HG02840 (cell line): ENCODE data around the gene HNRNPLL.

Experiments used
- ATAC-seq: cut with Tn5 transposase; IDR thresholded peaks from one replicate; pipeline ENCODE4 v1.9.1; 2021; ENCODE audit warnings: mild to moderate bottlenecking, moderate library complexity, moderate number of reproducible peaks; ENCODE audit not compliant: unreplicated experiment, low FRiP score

Gene HNRNPLL

DNA sequence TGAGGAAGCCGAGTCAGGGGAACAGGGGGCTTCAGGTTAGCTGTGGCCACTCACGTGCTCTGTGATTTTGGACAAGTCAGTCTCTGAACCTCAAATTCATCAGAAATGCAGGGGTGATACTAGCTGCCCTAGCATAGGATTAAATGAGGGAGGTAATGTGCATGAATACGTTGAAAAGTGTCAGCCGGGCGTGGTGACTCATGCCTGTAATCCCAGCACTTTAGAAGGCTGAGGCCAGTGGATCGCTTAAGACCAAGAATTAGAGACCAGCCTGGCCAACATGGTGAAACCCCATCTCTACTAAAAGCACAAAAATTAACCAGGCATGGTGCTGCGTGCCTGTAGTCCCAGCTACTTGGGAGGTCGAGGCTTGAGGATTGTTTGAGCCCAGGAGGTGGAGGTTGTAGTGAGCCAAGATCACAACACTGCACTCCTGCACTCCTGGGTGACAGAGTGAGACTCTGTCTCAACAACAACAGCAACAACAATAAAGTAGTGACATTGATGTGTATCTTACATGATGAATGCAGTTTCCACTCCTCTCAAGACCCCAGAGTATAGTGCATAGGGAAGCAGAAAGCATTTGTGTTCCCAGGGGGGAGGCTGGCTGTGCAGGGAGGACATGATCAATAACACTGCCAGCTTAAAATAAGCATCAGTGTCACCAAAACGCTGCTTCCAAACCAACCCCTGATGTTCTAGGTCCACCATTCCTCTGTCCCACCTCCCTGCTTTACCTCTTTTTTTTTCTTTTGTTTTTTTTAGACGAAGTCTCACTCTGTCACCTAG lies 68.8 kb downstream of the HNRNPLL start:
- no peak for ATAC-seq

DNA sequence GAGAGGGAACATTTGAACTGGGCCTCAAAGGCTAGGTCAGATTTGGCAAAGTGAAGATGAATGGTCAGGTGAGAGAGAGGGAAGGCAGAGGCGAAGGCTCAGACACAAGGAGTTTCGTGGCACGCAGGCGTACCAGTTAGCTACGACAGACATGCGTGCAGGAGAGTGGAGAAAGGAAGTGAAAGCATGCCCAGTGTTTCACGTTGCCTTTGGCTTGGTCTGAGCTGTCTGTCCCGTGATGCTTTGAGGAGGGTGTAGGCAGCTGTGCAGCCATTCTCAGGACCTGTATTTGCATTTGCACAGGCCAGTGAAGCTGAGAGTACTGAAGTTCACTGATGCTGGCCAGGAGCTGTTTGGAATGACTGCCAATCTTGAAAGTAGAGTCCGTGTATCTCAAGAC lies 69.5 kb downstream of the HNRNPLL start:
- peak; percentile 84 for ATAC-seq

DNA sequence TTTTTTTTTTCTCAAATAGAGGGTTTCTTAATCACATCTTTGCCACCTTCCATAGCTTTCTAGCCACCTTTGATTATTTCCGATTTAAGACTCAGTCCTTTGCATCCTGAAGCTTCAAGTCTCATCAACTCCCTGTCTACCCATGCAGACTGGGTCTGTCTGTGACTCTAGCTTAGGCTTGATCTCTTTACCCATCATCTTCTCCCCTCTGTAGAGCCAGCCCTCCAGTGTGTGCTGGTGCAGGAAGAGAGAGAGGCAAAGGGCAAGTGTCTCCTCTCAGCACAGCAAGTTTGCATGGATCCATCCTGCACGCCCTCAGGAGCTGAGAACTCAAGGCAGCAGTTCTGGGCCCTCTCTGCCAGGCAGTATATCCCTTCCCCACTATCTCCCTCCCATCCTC lies 70.4 kb downstream of the HNRNPLL start:
- no peak for ATAC-seq

DNA sequence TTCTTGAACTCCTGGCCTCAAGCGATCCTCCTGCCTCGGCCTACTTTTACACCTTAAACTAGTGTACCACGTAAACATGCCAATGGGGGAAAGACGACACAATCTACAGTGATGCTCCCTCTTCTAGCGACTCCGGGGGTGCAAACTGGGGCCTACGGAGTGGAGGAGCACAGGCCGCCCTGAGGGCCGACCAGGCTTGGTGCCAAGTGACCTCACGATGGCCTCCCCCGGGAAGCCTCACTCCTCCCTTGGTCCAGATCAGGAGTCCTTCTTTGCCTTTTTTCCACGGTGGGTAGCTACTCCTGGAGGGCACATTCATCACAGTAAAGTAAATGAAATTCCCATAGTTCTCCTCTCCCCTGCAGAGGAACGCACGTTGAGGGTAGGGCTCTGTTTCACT lies 73.5 kb downstream of the HNRNPLL start:
- no peak for ATAC-seq

DNA sequence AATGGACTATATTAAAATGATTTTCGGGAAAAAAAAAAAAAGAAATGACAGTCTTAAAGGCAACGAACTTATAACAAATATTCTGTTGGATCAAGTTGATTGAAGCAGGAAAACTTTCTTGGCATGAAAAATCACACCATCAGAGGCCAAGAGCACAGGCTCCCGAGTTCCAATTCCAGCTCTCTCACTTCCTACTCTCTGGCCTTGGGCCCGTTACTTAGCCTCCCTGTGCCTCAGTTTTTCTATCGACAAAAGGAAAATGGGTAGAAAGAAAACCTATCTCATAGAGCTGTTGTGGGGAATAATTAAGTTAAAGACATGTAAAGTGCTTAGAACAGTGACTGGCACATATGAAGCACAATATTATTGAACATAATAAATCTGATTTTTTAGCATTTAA lies 74.2 kb downstream of the HNRNPLL start:
- ATAC-seq, result no peak

DNA sequence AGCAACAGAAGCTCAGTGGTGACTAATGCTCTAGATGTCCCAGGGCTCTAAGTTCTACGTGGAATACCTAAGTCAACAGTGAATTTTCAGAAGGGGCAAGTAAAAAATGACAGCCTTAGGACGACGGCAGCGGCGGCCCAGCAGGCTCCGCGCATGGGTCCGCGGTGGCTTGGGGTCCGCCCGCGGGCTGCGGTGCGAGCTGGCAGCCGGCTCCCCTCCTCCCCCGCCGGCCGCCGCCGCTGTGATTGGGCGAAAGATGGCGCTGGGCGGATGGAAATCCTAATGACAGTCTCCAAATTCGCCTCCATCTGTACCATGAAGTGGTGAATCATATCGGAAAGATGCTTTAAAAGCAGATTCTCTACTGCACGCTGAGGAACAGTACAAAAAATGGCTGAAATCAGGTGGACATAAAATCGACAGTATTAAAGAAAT lies 74.7 kb downstream of the HNRNPLL start:
- no peak for ATAC-seq

DNA sequence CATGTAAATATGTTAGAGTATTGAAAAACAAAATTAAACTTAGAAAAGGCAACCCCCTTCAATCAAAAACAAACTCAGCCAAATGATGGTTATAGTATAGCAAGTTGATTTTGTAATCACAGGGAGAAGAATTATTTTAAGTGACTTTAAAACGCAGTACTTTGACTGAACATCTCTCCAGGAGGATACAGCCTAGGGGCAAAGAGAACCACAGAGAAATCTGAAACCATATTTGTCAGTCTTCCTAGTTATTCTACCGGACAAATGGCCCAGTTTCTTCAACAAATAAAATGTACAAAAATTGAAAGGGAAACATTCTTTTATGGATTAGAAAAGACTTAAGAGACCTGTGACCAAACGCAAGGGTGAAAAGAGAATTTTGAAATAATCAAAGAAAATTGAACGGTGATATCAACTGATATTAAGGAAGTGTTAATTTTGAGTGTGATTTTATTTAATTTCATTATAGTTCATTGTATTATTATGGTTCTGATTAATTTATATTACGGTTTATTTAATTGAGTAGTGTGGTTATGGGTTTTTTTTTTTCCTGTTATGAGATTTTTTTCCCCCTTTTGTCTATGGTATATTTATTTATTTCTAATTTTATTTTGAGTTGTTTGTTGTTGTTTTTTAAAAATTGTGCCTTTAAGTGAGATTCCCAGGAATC lies 75.3 kb downstream of the HNRNPLL start:
- no peak for ATAC-seq

DNA sequence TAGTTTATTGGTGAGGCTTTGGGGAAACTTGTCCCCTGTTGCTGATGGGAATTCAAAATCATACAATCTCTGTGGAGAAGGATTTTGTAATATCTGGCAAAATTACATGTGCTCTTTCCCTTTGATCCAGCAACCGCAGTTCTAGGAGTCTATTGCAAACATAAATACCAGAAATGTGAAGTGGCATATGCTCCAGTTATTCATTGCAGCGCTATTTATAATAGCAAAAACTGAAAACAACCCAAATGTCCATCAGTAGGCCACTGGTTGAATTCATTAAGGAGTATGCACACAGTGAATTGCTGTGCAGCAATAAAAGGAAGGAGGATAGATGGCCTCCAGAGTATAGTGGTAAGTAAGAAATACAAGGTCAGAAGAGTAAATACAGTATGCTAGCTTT lies 76.5 kb downstream of the HNRNPLL start:
- no peak for ATAC-seq

DNA sequence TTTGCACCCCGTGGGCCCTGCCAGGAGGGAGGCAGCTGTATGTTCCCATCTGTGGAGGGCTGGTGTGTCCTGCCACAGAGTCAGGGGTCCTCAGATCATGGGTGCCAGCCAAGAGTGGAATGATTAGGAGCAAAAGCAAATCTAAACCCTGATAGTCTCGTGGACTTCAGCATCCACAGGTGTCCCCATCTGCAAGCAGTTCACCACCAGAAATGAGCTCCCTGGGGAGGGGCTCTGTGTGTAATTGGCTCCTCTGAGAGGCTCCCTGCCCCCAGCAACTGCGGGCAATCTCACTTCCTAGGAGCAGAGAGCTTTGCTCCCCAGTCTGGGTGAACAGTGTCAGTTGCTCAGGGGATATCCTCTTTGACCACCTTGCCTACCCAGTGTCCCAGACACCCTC lies 78.1 kb downstream of the HNRNPLL start:
- no peak for ATAC-seq

DNA sequence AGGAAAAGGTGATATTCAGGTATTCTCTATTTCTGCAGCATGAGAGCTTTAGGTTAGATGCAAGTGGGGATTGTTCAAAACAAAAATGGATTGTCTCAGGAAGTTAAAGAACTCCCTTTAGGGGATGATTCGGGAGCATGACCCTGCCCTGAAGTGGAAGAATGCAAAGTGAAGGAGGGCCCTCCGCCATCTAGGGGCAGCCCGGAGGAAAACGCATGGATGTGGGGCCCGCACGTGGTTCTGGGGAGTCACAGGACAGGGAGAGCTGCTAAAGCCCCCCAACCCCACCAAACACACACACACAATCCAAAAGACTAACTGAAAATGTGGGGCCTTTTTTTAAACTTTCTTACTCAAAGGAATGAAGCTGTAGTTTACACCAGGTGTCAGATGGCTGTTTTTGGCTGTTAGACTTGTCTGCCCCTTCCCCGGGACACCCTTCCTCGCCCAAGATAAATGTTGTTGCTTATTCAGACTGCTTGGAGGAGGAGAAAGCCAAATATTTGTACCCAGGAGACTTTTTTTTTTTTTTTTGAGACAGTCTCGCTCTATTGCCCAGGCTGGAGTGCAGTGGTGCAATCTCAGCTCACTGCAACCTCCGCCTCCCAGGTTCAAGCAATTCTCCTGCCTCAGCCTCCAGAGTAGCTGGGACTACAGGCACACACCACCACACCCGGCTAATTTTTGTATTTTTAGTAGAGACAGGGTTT lies 78.8 kb downstream of the HNRNPLL start:
- no peak for ATAC-seq

DNA sequence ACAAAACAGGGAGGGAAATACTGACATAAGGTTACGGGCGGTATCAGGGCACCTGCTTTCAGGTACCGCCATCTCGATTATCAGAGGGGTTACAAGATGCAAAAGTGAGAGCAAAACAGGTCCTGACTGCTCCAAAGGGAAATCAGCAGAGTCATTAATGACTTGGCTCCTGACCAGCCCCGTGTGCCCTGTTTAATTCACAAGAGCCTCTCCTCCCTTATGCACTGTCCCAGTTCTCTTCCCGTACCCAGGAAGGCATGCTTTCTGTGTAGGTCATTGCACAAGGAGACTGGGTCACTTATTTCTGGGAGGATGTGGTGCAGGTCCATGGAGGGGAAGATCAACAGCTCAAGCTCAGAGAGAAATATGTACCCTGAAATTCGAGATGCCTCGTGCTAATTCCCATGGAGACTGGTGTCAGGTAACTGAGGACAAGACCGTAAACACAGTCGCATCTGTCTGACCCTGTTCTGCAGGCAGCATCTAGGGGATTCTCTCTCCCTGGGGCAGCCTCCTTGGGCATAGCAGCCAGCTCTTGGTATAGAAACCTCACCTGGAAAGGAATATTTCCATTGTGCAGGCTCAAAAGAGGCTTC lies 79.9 kb downstream of the HNRNPLL start:
- no peak for ATAC-seq

DNA sequence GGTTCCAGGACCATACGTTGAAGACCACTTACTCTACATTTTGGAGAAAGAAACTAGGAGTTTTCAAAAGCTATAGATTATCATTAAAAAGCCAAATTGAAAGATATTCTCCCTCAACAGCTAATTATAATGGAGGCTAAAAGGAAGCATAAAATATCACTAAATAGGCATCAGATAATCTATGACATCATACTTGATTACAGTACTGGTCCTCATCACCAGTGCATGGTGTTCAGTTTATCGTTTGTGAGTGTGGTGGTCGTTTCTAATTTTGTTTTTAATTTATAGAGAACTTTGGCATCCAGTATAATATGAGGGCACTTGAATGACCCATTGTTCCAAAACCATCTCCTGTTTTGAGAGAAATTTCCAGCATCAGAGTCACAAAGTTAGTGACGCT lies 80.9 kb downstream of the HNRNPLL start:
- no peak for ATAC-seq

DNA sequence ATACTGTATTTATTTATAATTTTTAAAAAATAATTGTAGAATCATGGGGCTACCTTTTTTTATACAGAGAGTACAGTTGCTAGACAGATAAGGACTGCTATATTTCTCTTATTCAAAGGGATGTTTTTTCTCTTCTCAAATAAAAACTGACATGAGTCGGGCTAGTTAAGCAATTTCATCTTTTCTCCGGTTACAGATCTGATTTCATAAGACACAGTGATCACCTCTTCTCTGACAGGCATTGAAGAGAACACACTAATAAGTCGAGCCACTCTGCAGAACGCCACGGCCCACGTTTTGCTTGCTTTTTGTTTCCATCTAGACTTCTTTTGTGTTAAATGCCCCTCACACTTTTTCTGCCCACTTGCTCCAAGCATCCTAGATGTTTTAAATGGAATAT lies 85.4 kb downstream of the HNRNPLL start:
- no peak for ATAC-seq

DNA sequence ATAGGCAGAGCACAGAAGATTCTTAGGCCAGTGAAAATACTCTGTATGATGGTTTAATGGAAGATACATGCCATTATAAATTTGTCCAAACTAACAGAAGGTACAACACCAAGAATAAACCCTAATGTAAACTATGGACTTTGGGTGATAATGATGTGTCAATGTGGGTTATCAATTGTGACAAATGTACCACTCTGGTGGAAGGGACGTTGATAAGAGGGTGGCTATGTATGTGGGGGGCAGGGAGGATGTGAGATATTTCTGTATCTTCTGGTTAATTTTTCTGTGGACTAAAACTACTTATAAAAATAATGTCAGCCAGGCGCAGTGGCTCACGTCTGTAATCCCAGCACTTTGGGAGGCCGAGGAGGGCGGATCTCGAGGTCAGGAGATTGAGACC lies 86.2 kb downstream of the HNRNPLL start:
- no peak for ATAC-seq

DNA sequence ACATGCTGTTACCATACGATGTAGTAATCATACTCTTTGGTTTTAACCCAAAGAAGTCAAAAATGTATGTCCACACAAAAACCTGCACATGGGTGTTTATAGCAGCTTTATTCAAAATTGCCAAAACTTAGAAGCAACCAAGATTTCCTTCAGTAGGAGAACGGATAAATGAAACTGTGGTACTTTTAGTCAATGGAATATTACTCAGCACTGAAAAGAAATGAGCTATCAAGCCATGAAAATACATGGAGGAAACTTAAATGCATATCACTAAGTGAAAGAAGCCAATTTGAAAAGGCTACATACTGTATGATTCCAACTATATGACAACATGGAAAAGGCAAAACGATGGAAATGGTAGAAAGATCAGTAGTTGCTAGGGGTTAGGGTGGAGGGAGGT lies 86.6 kb downstream of the HNRNPLL start:
- ATAC-seq, result no peak

DNA sequence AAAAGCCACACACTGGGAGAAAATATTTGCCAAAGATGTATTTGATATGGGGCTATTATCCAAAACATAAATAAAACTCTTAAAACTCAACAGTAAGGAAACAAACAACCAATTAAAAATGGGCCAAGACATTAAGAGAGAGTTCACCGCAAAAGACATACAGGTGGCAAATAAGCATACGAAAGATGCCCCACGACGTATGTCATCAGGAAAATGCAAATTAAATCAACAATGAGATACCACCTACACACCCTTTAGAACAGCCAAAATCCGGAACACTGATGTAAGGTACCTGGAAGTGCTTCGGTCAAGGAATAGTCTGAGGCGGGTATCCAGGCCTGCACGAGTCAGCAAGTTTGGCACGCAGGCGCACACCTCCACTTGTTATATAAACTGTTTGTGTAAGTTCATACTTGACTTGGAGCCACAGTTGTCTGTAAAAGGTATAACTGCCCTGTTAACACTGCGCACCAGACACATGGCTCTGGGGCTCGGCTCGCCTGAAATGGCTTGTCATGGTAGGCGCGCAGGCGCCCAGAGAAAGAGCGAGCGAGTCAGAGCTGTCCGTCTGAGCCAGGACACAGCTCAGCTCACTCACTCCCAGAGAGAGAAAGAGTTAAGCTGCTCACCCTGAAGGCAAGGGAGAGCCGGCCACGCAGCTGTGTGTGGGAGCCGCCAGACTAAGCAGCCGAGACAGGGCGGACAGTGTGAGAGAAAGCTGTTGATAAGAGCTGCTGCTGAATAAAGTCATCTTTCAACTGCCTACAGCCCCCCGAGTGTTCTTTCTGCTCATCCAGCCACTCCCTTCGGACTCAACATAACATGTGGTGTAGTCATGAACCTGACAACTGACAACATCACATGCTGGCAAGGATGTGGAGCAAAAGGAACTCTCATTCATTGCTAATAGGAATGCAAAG lies 87.3 kb downstream of the HNRNPLL start:
- no peak for ATAC-seq

DNA sequence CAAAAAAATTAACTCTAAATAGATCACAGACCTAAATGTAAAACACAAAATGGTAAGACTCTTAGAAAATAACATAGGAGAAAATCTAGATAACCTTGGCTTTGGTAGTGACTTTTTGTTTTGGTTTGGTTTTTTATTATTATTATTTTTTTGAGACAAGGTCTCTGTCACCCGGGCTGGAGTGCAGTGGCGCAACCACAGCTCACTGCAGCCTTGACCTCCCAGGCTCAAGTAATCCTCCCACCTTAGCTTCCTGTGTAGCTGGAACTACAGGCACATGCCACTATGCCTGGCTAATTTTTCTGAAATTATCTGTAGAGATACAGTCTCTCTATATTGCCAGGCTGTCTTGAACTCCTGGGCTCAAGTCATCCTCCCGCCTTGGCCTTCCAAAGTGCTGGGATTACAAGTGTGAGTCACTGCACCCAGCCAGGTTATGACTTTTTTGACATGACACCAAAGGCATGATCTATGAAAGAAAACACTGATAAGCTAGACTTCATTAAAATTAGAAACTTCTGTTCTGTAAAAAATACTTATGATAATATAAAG lies 88.0 kb downstream of the HNRNPLL start:
- ATAC-seq, result no peak

DNA sequence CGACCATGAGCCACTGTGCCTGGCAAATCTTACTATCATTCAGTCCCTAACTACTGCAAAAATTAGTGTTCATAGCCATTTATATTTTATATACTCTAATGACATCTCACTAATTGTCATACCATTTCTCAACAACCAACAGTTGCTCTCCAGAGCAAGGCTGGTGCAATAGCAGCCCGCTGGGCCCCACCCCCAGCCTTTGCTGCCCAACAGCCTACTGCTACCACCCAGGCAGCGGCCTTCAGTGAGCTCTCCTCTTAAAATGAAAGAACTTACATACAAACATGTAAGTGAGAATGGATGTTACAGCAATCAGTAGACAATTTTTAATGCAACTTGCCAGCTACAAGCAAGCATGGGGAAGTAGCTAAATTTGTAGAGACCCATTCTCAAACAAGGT lies 90.5 kb downstream of the HNRNPLL start:
- no peak for ATAC-seq
